Stimulated activated CD4-positive, alpha-beta T cell treated with anti-CD3 and anti-CD28 coated beads, TNF-alpha, amount 100 ng/mL, for 24 hours (primary cell): ENCODE measurements around the gene SYNDIG1L.

Experiments
- DNase-seq, 3 experiments: peaks; one replicate each; pipeline ENCODE4 v3.0.0-alpha.2; 2020; ENCODE audit warnings: low read depth in 3 of 3

The SYNDIG1L gene

DNA sequence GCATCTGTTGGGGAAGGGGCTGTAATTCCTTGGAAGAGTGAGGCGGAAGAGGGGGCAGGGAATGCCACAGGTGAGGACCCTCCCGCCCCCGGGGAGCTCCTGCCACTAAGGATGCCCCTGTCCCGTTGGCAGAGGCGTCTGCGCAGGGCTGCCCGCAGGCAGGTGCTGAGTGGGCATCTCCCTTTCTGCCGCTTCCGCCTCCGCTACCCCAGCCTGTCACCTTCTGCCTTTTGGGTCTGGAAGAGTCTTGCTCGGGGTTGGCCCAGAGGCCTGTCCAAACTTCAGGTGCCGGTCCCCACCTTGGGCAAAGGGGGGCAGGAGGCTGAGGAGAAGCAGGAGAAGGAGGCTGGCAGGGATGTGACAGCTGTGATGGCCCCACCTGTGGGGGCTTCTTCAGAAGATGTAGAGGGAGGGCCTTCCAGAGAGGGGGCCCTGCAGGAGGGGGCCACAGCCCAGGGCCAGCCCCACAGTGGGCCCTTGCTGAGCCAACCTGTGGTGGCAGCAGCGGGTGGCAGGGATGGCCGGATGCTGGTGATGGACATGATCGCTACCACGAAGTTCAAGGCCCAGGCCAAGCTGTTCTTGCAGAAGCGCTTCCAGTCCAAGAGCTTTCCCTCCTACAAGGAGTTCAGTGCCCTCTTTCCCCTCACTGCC, 67.7 kb downstream of the SYNDIG1L start:
- DNase-seq: no peak

DNA sequence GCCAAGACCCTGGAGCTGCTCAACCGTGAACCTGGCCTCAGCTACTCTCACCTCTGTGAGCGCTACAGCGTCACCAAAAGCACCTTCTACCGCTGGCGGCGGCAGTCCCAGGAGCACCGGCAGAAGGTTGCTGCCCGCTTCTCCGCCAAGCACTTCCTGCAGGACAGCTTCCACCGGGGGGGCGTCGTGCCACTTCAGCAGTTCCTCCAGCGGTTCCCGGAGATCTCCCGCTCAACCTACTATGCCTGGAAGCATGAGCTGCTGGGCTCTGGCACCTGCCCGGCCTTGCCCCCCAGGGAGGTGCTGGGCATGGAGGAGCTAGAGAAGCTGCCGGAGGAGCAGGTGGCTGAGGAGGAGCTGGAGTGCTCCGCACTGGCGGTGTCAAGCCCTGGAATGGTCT, 68.4 kb downstream of the SYNDIG1L start:
- no peak for DNase-seq

DNA sequence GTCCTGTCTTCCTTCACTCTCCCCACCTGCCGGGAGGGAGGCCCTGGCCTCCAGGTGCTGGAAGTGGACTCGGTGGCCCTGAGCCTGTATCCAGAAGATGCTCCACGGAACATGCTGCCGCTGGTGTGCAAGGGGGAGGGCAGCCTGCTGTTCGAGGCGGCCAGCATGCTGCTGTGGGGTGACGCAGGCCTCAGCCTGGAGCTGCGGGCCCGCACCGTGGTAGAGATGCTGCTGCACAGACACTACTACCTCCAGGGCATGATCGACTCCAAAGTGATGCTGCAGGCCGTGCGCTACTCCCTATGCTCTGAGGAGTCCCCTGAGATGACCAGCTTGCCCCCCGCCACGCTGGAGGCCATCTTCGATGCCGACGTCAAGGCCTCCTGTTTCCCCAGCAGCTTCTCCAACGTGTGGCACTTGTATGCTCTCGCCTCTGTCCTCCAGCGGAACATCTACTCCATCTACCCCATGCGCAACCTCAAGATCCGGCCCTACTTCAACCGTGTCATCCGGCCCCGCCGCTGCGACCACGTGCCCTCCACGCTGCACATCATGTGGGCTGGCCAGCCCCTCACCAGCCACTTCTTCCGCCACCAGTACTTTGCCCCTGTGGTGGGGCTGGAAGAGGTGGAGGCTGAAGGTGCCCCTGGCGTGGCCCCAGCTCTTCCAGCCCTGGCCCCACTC, 69.0 kb downstream of the SYNDIG1L start:
- no peak for DNase-seq
